Right lobe of liver (tissue), 4 donors: ENCODE data around the gene PIK3C2A.

Experiments
- POLR2A ChIP-seq: fragments of 450-650 bp; IDR thresholded peaks from one replicate; pipeline ENCODE4 v1.6.1; 2017; ENCODE audit warnings: antibody characterized with exemption, mild to moderate bottlenecking
- TF ChIP-seq, protein P1 (sequence below), 4 donors: fragments of 200-600 bp in 3 of 4; fragments of 450-650 bp in 1 of 4; IDR thresholded peaks; one replicate each; pipeline versions ENCODE4 v1.5.1 to v1.8.0; 2016 to 2022; ENCODE audit warnings: antibody characterized with exemption in 4 of 4, mild to moderate bottlenecking in 2 of 4
- donor health status: DM: no; HTN: no; CAD: no.
- donor health status: DM: no; HTN: no; CAD: no.
- donor health status: DM: no; HTN: yes; CAD: no.

DNA sequence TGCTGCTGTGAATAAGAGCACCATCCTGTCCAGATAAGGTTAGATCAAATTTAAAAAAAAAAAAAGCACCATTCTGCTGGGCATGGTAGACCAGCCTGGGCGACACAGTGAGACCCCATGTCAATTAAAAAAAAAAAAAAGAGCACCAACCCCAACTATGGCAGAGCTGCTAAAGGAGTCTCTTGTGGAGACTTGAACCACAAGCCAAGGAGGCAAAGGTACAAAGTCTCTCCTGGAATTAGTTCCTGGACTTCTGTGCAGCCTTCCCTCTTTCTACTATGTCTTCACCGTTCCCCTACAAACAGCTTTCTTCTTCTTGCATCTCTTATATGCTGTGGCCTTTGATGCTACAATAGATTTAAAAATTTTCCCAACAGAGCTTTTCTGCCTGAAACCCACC is 1.3 kb downstream of the PIK3C2A start:
- TF ChIP-seq, protein P1, sequence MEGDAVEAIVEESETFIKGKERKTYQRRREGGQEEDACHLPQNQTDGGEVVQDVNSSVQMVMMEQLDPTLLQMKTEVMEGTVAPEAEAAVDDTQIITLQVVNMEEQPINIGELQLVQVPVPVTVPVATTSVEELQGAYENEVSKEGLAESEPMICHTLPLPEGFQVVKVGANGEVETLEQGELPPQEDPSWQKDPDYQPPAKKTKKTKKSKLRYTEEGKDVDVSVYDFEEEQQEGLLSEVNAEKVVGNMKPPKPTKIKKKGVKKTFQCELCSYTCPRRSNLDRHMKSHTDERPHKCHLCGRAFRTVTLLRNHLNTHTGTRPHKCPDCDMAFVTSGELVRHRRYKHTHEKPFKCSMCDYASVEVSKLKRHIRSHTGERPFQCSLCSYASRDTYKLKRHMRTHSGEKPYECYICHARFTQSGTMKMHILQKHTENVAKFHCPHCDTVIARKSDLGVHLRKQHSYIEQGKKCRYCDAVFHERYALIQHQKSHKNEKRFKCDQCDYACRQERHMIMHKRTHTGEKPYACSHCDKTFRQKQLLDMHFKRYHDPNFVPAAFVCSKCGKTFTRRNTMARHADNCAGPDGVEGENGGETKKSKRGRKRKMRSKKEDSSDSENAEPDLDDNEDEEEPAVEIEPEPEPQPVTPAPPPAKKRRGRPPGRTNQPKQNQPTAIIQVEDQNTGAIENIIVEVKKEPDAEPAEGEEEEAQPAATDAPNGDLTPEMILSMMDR (IDR thresholded peaks at IDR 0.05): no peak
- TF ChIP-seq POLR2A: no peak
